ENCODE results near the gene SYNDIG1.

The SYNDIG1 gene

DNA sequence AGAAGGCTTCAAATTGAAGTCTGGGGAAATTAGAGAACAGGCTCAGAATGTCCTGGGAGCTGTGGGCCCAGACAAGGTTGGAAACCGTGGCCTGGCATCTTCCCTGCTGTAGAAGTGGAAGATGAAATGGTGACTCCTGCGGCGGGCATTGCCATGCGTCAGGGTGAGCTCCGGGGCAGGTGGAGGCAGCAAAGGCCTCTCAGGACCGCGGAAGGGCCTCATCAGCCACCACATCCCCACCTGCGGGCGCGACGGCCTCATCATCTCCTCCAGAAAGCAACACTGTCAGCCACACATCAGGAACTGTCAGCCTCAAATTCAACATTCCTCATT lies 161.7 kb downstream of the SYNDIG1 start:
- no peaks in the 10 kb centered on the region for H3K79me2 ChIP-seq (ENCODE audit: control insufficient read depth, insufficient read depth, low read length, poor library complexity)
- H3K4me2 ChIP-seq (ENCODE audit: low read length) = no peak overlapping the region
- no peak overlapping the region for H2BK5ac ChIP-seq (ENCODE audit: low read depth, low read length, poor library complexity)
- no peak overlapping the region for H2BK12ac ChIP-seq (ENCODE audit: low read length)
- no peak overlapping the region for H3K4me3 ChIP-seq (ENCODE audit: low read depth, low read length)
- H3K79me1 ChIP-seq (ENCODE audit: low read length) = no peaks in the 10 kb centered on the region
- no peak overlapping the region for H3K14ac ChIP-seq (ENCODE audit: low read length)
- no peak overlapping the region for H3K4ac ChIP-seq (ENCODE audit: low read depth, low read length)
- no peak overlapping the region for H2AFZ ChIP-seq (ENCODE audit: insufficient read depth, low read length, poor library complexity)
- no peak overlapping the region for H4K12ac ChIP-seq (ENCODE audit: low read depth, low read length)
- H3K9ac ChIP-seq (ENCODE audit: low read length) = no peak overlapping the region
- H2AK5ac ChIP-seq (ENCODE audit: low read length) = no peak overlapping the region
- H2BK120ac ChIP-seq (ENCODE audit: insufficient read depth, low read length, poor library complexity) = no peak overlapping the region
- WGBS (ENCODE audit: extremely low coverage, insufficient coverage, insufficient read length) = no CpG with 5 or more reads among the region's 11 CpGs
- no peak overlapping the region for H3K23ac ChIP-seq (ENCODE audit: low read length)
- no peak overlapping the region for H3K18ac ChIP-seq (ENCODE audit: low read length)
- DNase-seq = no peak
- no peak overlapping the region for H3K27ac ChIP-seq (ENCODE audit: low read depth, low read length)
- H3K36me3 ChIP-seq (ENCODE audit: control insufficient read depth in 1 of 2, insufficient read depth in 2 of 2, low read length in 2 of 2) = no peaks in the 10 kb centered on the region
- H4K91ac ChIP-seq (ENCODE audit: low read depth, low read length) = no peak overlapping the region
- no peaks in the 10 kb centered on the region for H3K9me3 ChIP-seq (ENCODE audit: insufficient read depth, low read depth, low read length)
- H3K4me1 ChIP-seq (ENCODE audit: control insufficient read depth in 1 of 2, insufficient read depth in 2 of 2, low read length in 2 of 2) = peaks cover 0 to 5% of the 10 kb centered on the region in 2 experiments
- H4K8ac ChIP-seq (ENCODE audit: low read depth, low read length) = no peak overlapping the region
- no peaks in the 10 kb centered on the region for H3K27me3 ChIP-seq (ENCODE audit: insufficient read depth, low read length)

DNA sequence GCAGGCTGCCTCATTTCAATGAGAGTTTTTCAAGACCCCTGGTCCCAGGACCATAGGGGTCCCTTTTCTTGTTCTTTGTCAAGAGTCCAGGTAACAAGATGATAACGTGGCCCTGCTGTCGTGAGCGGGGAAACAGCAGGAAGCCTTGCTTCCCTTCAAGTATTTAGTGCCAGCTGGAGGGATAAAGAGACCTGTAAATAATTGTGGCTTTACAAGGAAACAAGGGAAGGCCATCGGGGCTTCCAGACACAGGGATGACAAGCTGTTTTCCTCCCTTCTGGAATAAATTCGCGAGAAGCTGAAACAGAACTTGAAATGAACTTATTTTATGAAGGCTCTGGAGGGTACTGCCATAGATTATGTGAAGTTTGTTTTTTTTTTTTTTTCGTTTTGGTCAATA lies 163.2 kb downstream of the SYNDIG1 start:
- Histone ChIP-seq H3K14ac (ENCODE audit: low read length) (no peak overlapping the region), H4K8ac (ENCODE audit: low read depth, low read length) (no peak overlapping the region), H3K27me3 (ENCODE audit: insufficient read depth, low read length) (no peaks in the 10 kb centered on the region), H2BK12ac (ENCODE audit: low read length) (no peak overlapping the region), H2AK5ac (ENCODE audit: low read length) (no peak overlapping the region), H3K9me3 (ENCODE audit: insufficient read depth, low read depth, low read length) (peaks cover 1% of the 10 kb centered on the region), H4K12ac (ENCODE audit: low read depth, low read length) (no peak overlapping the region), H3K4me1 (ENCODE audit: control insufficient read depth in 1 of 2, insufficient read depth in 2 of 2, low read length in 2 of 2) (peaks cover 0 to 5% of the 10 kb centered on the region in 2 experiments), H3K23ac (ENCODE audit: low read length) (no peak overlapping the region), H3K4me2 (ENCODE audit: low read length) (no peak overlapping the region), H3K18ac (ENCODE audit: low read length) (no peak overlapping the region), H3K36me3 (ENCODE audit: control insufficient read depth in 1 of 2, insufficient read depth in 2 of 2, low read length in 2 of 2) (no peaks in the 10 kb centered on the region), H4K91ac (ENCODE audit: low read depth, low read length) (no peak overlapping the region), H3K27ac (ENCODE audit: low read depth, low read length) (no peak overlapping the region), H3K79me2 (ENCODE audit: control insufficient read depth, insufficient read depth, low read length, poor library complexity) (no peaks in the 10 kb centered on the region), H3K79me1 (ENCODE audit: low read length) (no peaks in the 10 kb centered on the region), H2AFZ (ENCODE audit: insufficient read depth, low read length, poor library complexity) (no peak overlapping the region), H3K9ac (ENCODE audit: low read length) (no peak overlapping the region), H2BK5ac (ENCODE audit: low read depth, low read length, poor library complexity) (no peak overlapping the region), H2BK120ac (ENCODE audit: insufficient read depth, low read length, poor library complexity) (no peak overlapping the region), H3K4ac (ENCODE audit: low read depth, low read length) (no peak overlapping the region), H3K4me3 (ENCODE audit: low read depth, low read length) (no peak overlapping the region)
- no CpG with 5 or more reads among the region's 7 CpGs for whole genome bisulfite sequencing (ENCODE audit: extremely low coverage, insufficient coverage, insufficient read length)
- no peak for DNase-seq

DNA sequence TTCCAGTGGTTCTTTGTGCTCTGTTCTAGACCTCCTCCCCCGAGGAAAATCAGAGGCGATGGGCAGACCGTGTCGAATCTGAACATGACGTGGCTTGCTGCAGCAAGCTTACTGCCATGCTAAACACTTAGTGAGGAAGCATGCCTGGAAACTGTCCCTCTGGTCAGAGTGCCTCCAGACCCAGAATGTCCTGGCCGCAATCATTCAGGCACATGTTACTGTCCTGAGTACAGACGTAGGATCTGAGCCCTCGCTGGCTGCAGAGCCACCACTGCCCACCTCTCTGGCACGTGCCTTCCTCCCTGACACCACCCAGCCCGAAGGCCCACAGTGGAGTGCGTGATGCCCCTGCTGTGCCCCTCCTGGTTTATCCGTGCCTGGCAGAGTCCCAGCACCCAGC lies 163.6 kb downstream of the SYNDIG1 start:
- Histone ChIP-seq H3K4me3 (ENCODE audit: low read depth, low read length) (no peak overlapping the region), H2AK5ac (ENCODE audit: low read length) (no peak overlapping the region), H3K4me1 (ENCODE audit: control insufficient read depth in 1 of 2, insufficient read depth in 2 of 2, low read length in 2 of 2) (peaks cover 0 to 5% of the 10 kb centered on the region in 2 experiments), H3K4ac (ENCODE audit: low read depth, low read length) (no peak overlapping the region), H3K36me3 (ENCODE audit: control insufficient read depth in 1 of 2, insufficient read depth in 2 of 2, low read length in 2 of 2) (no peaks in the 10 kb centered on the region), H3K14ac (ENCODE audit: low read length) (no peak overlapping the region), H2BK120ac (ENCODE audit: insufficient read depth, low read length, poor library complexity) (no peak overlapping the region), H3K4me2 (ENCODE audit: low read length) (no peak overlapping the region), H4K91ac (ENCODE audit: low read depth, low read length) (no peak overlapping the region), H2AFZ (ENCODE audit: insufficient read depth, low read length, poor library complexity) (no peak overlapping the region), H2BK5ac (ENCODE audit: low read depth, low read length, poor library complexity) (no peak overlapping the region), H4K8ac (ENCODE audit: low read depth, low read length) (no peak overlapping the region), H3K9ac (ENCODE audit: low read length) (no peak overlapping the region), H3K79me1 (ENCODE audit: low read length) (no peaks in the 10 kb centered on the region), H2BK12ac (ENCODE audit: low read length) (no peak overlapping the region), H4K12ac (ENCODE audit: low read depth, low read length) (no peak overlapping the region), H3K79me2 (ENCODE audit: control insufficient read depth, insufficient read depth, low read length, poor library complexity) (no peaks in the 10 kb centered on the region), H3K23ac (ENCODE audit: low read length) (no peak overlapping the region), H3K27me3 (ENCODE audit: insufficient read depth, low read length) (no peaks in the 10 kb centered on the region), H3K27ac (ENCODE audit: low read depth, low read length) (no peak overlapping the region), H3K18ac (ENCODE audit: low read length) (no peak overlapping the region), H3K9me3 (ENCODE audit: insufficient read depth, low read depth, low read length) (peaks cover 1% of the 10 kb centered on the region)
- DNase-seq = no peak
- WGBS (ENCODE audit: extremely low coverage, insufficient coverage, insufficient read length) = no CpG with 5 or more reads among the region's 12 CpGs

DNA sequence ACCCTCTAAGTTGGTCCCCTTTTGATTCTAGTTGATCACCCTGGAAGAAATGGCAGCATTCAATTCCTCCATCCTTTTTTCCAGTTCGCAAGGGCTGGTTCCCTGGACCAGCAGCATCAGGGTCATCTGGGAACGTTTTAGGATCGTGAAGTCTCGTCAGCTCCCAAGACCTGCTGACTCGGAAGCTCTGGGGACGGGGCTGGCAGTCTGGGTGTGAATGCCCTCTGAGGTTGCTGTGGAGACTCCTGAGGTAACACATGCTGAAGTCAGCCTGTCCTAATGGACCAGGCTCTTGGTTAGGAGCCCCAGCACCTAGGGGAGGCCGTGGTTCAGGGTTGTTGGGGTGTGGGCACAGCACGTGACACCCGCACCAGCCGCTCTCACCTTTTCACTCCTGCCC lies 164.1 kb downstream of the SYNDIG1 start:
- no peak overlapping the region for H3K9ac ChIP-seq (ENCODE audit: low read length)
- H2BK120ac ChIP-seq (ENCODE audit: insufficient read depth, low read length, poor library complexity) = no peak overlapping the region
- no peak for DNase-seq
- H3K4ac ChIP-seq (ENCODE audit: low read depth, low read length) = no peak overlapping the region
- no peak overlapping the region for H3K27ac ChIP-seq (ENCODE audit: low read depth, low read length)
- H3K23ac ChIP-seq (ENCODE audit: low read length) = no peak overlapping the region
- no peak overlapping the region for H3K4me3 ChIP-seq (ENCODE audit: low read depth, low read length)
- no peak overlapping the region for H3K18ac ChIP-seq (ENCODE audit: low read length)
- H2AK5ac ChIP-seq (ENCODE audit: low read length) = peak overlapping the region; percentile 18
- no peak overlapping the region for H4K91ac ChIP-seq (ENCODE audit: low read depth, low read length)
- H3K27me3 ChIP-seq (ENCODE audit: insufficient read depth, low read length) = no peaks in the 10 kb centered on the region
- H3K79me2 ChIP-seq (ENCODE audit: control insufficient read depth, insufficient read depth, low read length, poor library complexity) = no peaks in the 10 kb centered on the region
- H2BK12ac ChIP-seq (ENCODE audit: low read length) = no peak overlapping the region
- no peak overlapping the region for H3K14ac ChIP-seq (ENCODE audit: low read length)
- H3K4me2 ChIP-seq (ENCODE audit: low read length) = no peak overlapping the region
- no peak overlapping the region for H2BK5ac ChIP-seq (ENCODE audit: low read depth, low read length, poor library complexity)
- no peak overlapping the region for H4K8ac ChIP-seq (ENCODE audit: low read depth, low read length)
- H3K36me3 ChIP-seq (ENCODE audit: control insufficient read depth in 1 of 2, insufficient read depth in 2 of 2, low read length in 2 of 2) = no peaks in the 10 kb centered on the region
- no peak overlapping the region for H2AFZ ChIP-seq (ENCODE audit: insufficient read depth, low read length, poor library complexity)
- H3K4me1 ChIP-seq (ENCODE audit: control insufficient read depth in 1 of 2, insufficient read depth in 2 of 2, low read length in 2 of 2) = peaks cover 0 to 5% of the 10 kb centered on the region in 2 experiments
- H4K12ac ChIP-seq (ENCODE audit: low read depth, low read length) = no peak overlapping the region
- no CpG with 5 or more reads among the region's 10 CpGs for WGBS (ENCODE audit: extremely low coverage, insufficient coverage, insufficient read length)
- no peaks in the 10 kb centered on the region for H3K79me1 ChIP-seq (ENCODE audit: low read length)
- H3K9me3 ChIP-seq (ENCODE audit: insufficient read depth, low read depth, low read length) = peaks cover 1% of the 10 kb centered on the region
